Renal cortex interstitium (tissue), 15 donors: Measurements from ENCODE around the gene SRP9. TPM values are rescaled to one million over a fixed set of nuclear protein-coding genes. Genes with fewer than 3 reads are reported as not detected.

ENCODE experiments used
- DNase-seq, 11 donors: peaks; one replicate each; pipeline ENCODE4 v3.0.0-alpha.2; 2013; ENCODE audit warnings: low read depth in 9 of 11, low spot score in 4 of 11; ENCODE audit errors: extremely low read depth in 1 of 11
- long read RNA-seq, 16 experiments: transcript quantifications; one replicate each; lab custom pipeline, GENCODE V29; 2026
- polyA plus RNA-seq, 3 donors: library from polyadenylated mRNA; unstranded; fragments of 120-200 nt; gene quantifications; one replicate each; pipeline ENCODE4 v1.2.1, GENCODE V29; 2013; ENCODE audit not compliant: insufficient read length in 3 of 3

SRP9 gene, protein sequence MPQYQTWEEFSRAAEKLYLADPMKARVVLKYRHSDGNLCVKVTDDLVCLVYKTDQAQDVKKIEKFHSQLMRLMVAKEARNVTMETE
- 100 to 1,000 TPM; 397 to 497 (median 435) TPM for polyA plus RNA-seq
- long read RNA-seq, donor 1, transcript SRP9-201 (3 exons, 1,480 nt): major isoform, 174 of 198 reads
- long read RNA-seq, donor 1, transcript SRP9-203 (4 exons, 1,596 nt): minor isoform, 18 of 198 reads
- long read RNA-seq, donor 1, partial matches to known transcripts: 0 of 198 reads
- long read RNA-seq, donor 1, other reads (novel, unspliced or antisense): 5 of 198 reads
- long read RNA-seq, donor 2, transcript SRP9-203 (4 exons, 1,596 nt): minor isoform, 23 of 214 reads
- long read RNA-seq, donor 2, transcript SRP9-201 (3 exons, 1,480 nt): major isoform, 183 of 214 reads
- long read RNA-seq, donor 2, partial matches to known transcripts: 0 of 214 reads
- long read RNA-seq, donor 2, other reads (novel, unspliced or antisense): 5 of 214 reads
- long read RNA-seq, donor 3, transcript SRP9-201 (3 exons, 1,480 nt): major isoform, 318 of 392 reads
- long read RNA-seq, donor 3, transcript SRP9-203 (4 exons, 1,596 nt): minor isoform, 53 of 392 reads
- long read RNA-seq, donor 3, partial matches to known transcripts: 6 of 392 reads
- long read RNA-seq, donor 3, other reads (novel, unspliced or antisense): 10 of 392 reads
- long read RNA-seq, donor 4, transcript SRP9-201 (3 exons, 1,480 nt): major isoform, 235 of 284 reads
- long read RNA-seq, donor 4, transcript SRP9-203 (4 exons, 1,596 nt): minor isoform, 37 of 284 reads
- long read RNA-seq, donor 4, partial matches to known transcripts: 5 of 284 reads
- long read RNA-seq, donor 4, other reads (novel, unspliced or antisense): 7 of 284 reads
- long read RNA-seq, donor 5: 0 reads
- long read RNA-seq, donor 6, transcript SRP9-203 (4 exons, 1,596 nt): minor isoform, 23 of 229 reads
- long read RNA-seq, donor 6, transcript SRP9-201 (3 exons, 1,480 nt): major isoform, 193 of 229 reads
- long read RNA-seq, donor 6, partial matches to known transcripts: 10 of 229 reads
- long read RNA-seq, donor 6, other reads (novel, unspliced or antisense): 0 of 229 reads
- long read RNA-seq, donor 7, transcript SRP9-203 (4 exons, 1,596 nt): minor isoform, 35 of 355 reads
- long read RNA-seq, donor 7, transcript SRP9-201 (3 exons, 1,480 nt): major isoform, 307 of 355 reads
- long read RNA-seq, donor 7, partial matches to known transcripts: 5 of 355 reads
- long read RNA-seq, donor 7, other reads (novel, unspliced or antisense): 6 of 355 reads
- long read RNA-seq, donor 8, transcript SRP9-203 (4 exons, 1,596 nt): minor isoform, 48 of 563 reads
- long read RNA-seq, donor 8, transcript SRP9-201 (3 exons, 1,480 nt): major isoform, 429 of 563 reads
- long read RNA-seq, donor 8, partial matches to known transcripts: 70 of 563 reads
- long read RNA-seq, donor 8, other reads (novel, unspliced or antisense): 10 of 563 reads
- long read RNA-seq, donor 9, transcript SRP9-201 (3 exons, 1,480 nt): major isoform, 234 of 283 reads
- long read RNA-seq, donor 9, transcript SRP9-204 (3 exons, 377 nt): minor isoform, 8 of 283 reads
- long read RNA-seq, donor 9, transcript SRP9-203 (4 exons, 1,596 nt): minor isoform, 31 of 283 reads
- long read RNA-seq, donor 9, partial matches to known transcripts: 0 of 283 reads
- long read RNA-seq, donor 9, other reads (novel, unspliced or antisense): 10 of 283 reads
- long read RNA-seq, donor 10, transcript SRP9-203 (4 exons, 1,596 nt): minor isoform, 34 of 294 reads
- long read RNA-seq, donor 10, transcript SRP9-201 (3 exons, 1,480 nt): major isoform, 246 of 294 reads
- long read RNA-seq, donor 10, partial matches to known transcripts: 6 of 294 reads
- long read RNA-seq, donor 10, other reads (novel, unspliced or antisense): 8 of 294 reads
- long read RNA-seq, donor 11, transcript SRP9-203 (4 exons, 1,596 nt): minor isoform, 30 of 239 reads
- long read RNA-seq, donor 11, transcript SRP9-201 (3 exons, 1,480 nt): major isoform, 204 of 239 reads
- long read RNA-seq, donor 11, partial matches to known transcripts: 0 of 239 reads
- long read RNA-seq, donor 11, other reads (novel, unspliced or antisense): 0 of 239 reads
- long read RNA-seq, donor 12, transcript SRP9-203 (4 exons, 1,596 nt): minor isoform, 7 of 99 reads
- long read RNA-seq, donor 12, transcript SRP9-201 (3 exons, 1,480 nt): major isoform, 86 of 99 reads
- long read RNA-seq, donor 12, partial matches to known transcripts: 5 of 99 reads
- long read RNA-seq, donor 12, other reads (novel, unspliced or antisense): 0 of 99 reads
- long read RNA-seq, donor 13, transcript SRP9-203 (4 exons, 1,596 nt): minor isoform, 46 of 523 reads
- long read RNA-seq, donor 13, transcript SRP9-201 (3 exons, 1,480 nt): major isoform, 456 of 523 reads
- long read RNA-seq, donor 13, partial matches to known transcripts: 7 of 523 reads
- long read RNA-seq, donor 13, other reads (novel, unspliced or antisense): 10 of 523 reads
- long read RNA-seq, donor 14, transcript SRP9-201 (3 exons, 1,480 nt): major isoform, 223 of 289 reads
- long read RNA-seq, donor 14, transcript SRP9-203 (4 exons, 1,596 nt): minor isoform, 49 of 289 reads
- long read RNA-seq, donor 14, partial matches to known transcripts: 6 of 289 reads
- long read RNA-seq, donor 14, other reads (novel, unspliced or antisense): 7 of 289 reads
- long read RNA-seq, donor 15, transcript SRP9-203 (4 exons, 1,596 nt): minor isoform, 11 of 120 reads
- long read RNA-seq, donor 15, transcript SRP9-201 (3 exons, 1,480 nt): major isoform, 103 of 120 reads
- long read RNA-seq, donor 15, partial matches to known transcripts: 0 of 120 reads
- long read RNA-seq, donor 15, other reads (novel, unspliced or antisense): 6 of 120 reads
- long read RNA-seq, donor 16, transcript SRP9-203 (4 exons, 1,596 nt): minor isoform, 45 of 673 reads
- long read RNA-seq, donor 16, transcript SRP9-201 (3 exons, 1,480 nt): major isoform, 597 of 673 reads
- long read RNA-seq, donor 16, partial matches to known transcripts: 11 of 673 reads
- long read RNA-seq, donor 16, other reads (novel, unspliced or antisense): 14 of 673 reads

DNA sequence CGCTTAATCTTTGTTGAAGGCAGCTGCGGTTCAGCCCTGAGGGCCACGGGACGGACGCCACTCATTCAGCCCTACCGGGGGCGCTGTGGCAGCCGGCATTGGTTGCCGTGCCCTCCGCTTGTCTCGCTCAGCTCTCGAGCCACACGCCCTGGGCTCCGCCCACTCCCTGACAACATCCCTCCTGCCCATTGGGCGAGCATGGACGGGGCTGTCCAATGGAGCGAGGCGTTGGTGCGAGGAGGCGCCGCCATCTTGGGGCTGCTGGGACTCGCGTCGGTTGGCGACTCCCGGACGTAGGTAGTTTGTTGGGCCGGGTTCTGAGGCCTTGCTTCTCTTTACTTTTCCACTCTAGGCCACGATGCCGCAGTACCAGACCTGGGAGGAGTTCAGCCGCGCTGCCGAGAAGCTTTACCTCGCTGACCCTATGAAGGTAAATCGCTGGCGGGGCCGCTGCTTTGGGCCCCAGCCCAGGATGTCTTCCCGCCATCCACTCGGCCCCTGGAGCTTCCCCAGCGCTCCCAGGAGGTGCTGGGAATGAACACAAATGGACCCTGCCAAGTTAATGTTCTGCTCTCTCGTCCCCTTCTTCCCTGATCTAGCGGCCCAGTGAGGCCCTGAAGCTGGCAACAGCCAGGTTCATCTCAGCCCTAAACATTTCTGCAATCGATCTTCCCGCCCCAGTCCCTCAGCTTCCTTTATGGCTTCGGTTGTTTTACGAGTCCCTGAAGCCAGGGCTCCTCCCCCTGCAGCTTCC, at the start of gene SRP9:
Gene SRP9 (plus strand): TSS at position 244 of the 754 bp plus-strand sequence. CDS start 115 bp downstream, at position 359.
- DNase-seq: peak; percentile 94 to 99 (median 99)

DNA sequence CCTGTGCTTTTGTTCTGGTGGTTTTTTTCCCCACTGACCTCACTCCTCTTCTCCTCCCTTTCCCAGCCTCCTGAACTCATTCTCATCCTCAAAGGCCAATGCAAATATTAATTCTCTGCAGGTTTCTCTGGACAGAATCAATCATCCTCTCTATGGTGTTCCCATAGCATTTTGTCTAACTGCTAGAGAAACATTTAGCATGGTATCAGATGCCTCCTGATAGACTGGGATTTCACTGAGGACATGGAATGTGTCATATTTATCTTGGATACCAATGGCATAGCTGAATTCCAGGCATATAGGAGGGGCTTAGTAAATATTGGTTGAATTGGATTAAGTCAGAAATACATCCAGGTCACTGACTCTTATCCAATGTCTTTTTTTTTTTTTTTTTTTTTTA, 46.1 kb upstream of the SRP9 start:
- DNase-seq: no peak

DNA sequence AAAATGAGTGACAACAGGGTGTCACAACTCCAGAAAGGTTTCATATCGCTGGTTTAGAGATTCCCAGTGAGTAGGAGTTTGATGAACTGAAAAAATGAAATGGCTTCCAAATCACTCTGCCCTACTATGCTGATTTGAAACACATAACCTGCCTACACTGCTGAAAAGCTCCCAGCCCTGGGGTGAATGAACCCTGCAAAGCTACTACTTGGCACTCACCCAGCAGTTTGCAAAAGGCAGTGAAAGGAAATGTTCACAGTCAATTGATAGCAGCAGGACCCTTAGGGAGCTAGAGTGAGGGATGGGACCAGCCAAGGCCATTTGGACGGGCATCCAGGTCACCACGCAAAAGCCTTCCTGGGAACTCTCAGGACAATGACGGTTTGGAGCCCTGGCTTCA, 44.4 kb upstream of the SRP9 start:
- no peak for DNase-seq

GRCh38 chr1:225735252-225736149, 42.1 kb upstream of the SRP9 start:
- peak in 6 of 11 donors; percentile 38 to 64 (median 52) for DNase-seq

- no peak for DNase-seq
Measured at GRCh38 chr1:225736437-225737098, 41.1 kb upstream of the SRP9 start.

GRCh38 chr1:225737161-225737560, 40.5 kb upstream of the SRP9 start:
- no peak for DNase-seq

GRCh38 chr1:225737866-225738265, 39.8 kb upstream of the SRP9 start:
- DNase-seq: no peak

DNA sequence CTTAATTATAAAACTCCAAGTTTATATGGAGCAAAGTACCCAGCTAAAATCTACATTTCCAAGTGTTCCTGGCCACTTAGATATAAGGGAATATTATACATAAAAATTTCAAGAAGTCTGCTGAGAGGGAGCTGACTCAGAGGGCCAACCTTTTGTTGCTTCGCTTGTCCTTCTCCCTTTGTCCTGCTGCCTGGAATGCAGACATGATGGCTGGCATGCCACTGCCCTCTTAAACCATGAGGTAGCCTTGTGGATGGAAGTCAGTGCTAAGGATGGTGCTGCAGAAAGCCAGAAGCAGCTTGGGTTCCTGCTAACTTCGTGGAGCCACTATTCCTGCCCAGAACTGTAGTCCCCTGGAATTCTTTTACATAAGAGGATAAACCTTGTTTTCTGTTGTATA, 38.9 kb upstream of the SRP9 start:
- no peak for DNase-seq

GRCh38 chr1:225739542-225740107, 38.0 kb upstream of the SRP9 start:
- DNase-seq: no peak

GRCh38 chr1:225744745-225745144, 32.9 kb upstream of the SRP9 start:
- no peak for DNase-seq

DNA sequence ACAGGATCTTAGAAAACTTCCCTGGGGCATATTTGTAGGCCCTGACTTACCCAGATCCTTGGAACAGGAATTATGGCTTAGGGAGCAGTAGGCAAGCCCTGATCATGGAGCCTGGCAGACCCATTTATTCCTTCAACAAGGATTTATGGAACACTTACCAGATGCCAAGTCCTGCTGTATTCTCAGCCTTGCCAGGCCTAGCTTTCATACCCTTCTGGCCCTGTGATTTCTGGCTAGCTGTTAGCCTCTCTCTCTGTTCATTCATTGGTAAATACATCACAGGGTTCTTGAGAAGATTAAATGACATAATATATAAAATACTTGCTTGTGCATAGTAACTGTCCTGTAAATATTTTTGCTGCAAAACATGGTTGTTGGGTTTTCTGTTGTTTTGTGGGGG, 32.4 kb upstream of the SRP9 start:
- DNase-seq: no peak

DNA sequence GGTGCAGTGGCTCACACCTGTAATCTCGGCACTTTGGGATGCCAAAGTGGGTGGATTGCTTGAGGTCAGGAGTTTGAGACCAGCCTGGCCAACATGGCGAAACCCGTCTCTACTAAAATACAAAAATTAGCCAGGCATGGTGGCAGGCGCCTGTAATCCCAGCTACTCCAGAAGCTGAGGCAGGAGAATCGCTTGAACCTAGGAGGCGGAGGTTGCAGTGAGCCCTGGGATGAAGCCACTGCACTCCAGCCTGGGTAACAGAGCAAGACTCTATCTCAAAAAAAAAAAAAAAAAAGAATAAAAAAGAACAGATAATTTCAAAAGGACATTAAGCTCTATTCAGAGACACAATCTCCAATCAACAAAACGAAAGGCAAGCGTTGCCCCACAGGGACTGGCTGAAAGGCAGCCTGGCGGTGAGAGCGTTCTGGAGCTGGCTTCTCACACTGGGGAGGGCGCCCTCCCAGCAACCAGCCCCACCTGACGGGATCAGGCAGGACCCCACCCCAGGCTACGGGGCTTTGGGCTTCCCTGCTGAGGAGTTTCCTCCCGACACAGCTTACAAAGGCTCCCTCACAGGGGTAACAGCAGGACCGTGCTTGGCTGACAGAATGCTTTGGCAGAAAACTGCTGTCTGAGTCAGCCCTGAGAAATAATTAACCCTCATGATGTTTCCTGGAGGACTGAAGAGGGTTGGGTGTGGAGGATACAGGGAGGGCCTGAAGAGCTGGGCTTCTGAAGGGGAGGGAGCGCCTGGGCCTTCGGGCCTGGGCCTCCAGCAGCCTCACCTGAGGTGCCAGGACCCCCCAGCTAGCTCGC, 31.1 kb upstream of the SRP9 start:
- DNase-seq: peak in 8 of 11 donors; percentile 63 to 83 (median 70)
